Fibroblast of lung (primary cell): ENCODE results near the gene NBEA. TPM values are rescaled to one million over a fixed set of nuclear protein-coding genes. Genes with fewer than 3 reads are reported as not detected.

Experiments used
- DNase-seq, 2 donors: peaks; one replicate each; pipeline versions ENCODE4 v3.0.0 to v3.0.0-alpha.2; 2010; ENCODE audit warnings: low read depth in 2 of 2
- H2AFZ ChIP-seq: 2 replicates; pipeline ENCODE4 v1.5.1; 2012; ENCODE audit warnings: low read length, control low read depth, inconsistent platforms
- H3K27ac ChIP-seq: 2 replicates; pipeline ENCODE4 v1.5.1; 2011; ENCODE audit warnings: low read length, control low read depth; ENCODE audit not compliant: insufficient read depth
- H3K27me3 ChIP-seq: 2 replicates; pipeline ENCODE4 v1.5.1; 2011; ENCODE audit warnings: mild to moderate bottlenecking, low read length; ENCODE audit not compliant: control insufficient read depth, insufficient read depth
- H3K36me3 ChIP-seq: 2 replicates; pipeline ENCODE4 v1.5.1; 2011; ENCODE audit warnings: low read length; ENCODE audit not compliant: control insufficient read depth, insufficient read depth
- H3K4me1 ChIP-seq: 2 replicates; pipeline ENCODE4 v1.5.1; 2011; ENCODE audit warnings: low read length; ENCODE audit not compliant: control insufficient read depth, insufficient read depth; ENCODE audit errors: extremely low read depth
- H3K4me2 ChIP-seq: 2 replicates; pipeline ENCODE4 v1.5.1; 2011; ENCODE audit warnings: low read length, control low read depth; ENCODE audit not compliant: insufficient read depth; ENCODE audit errors: extremely low read depth
- H3K4me3 ChIP-seq, 4 experiments: fragments of 200-600 bp in 1 of 4; sonication (generic) in 1 of 4; replicated peaks in 1 of 4; 2 replicates each; pipeline ENCODE4 v1.5.1; 2011 to 2016; ENCODE audit warnings: low read length in 4 of 4, low read depth in 3 of 4, mild to moderate bottlenecking in 3 of 4, control low read depth in 2 of 4, inconsistent platforms in 1 of 4, mixed read lengths in 1 of 4; ENCODE audit not compliant: insufficient read depth in 1 of 4; ENCODE audit errors: control extremely low read depth in 1 of 4
- H3K79me2 ChIP-seq: 2 replicates; pipeline ENCODE4 v1.5.1; 2012; ENCODE audit warnings: mild to moderate bottlenecking, low read length, inconsistent platforms; ENCODE audit not compliant: control insufficient read depth, insufficient read depth
- H3K9ac ChIP-seq: 2 replicates; pipeline ENCODE4 v1.5.1; 2011; ENCODE audit warnings: mild to moderate bottlenecking, low read length, control low read depth; ENCODE audit not compliant: insufficient read depth
- H3K9me3 ChIP-seq: 2 replicates; pipeline ENCODE4 v1.5.1; 2012; ENCODE audit warnings: low read depth, low read length; ENCODE audit not compliant: control insufficient read depth, insufficient read depth
- H4K20me1 ChIP-seq: 2 replicates; pipeline ENCODE4 v1.5.1; 2011; ENCODE audit warnings: low read length; ENCODE audit not compliant: control insufficient read depth, insufficient read depth; ENCODE audit errors: extremely low read depth
- EZH2 ChIP-seq: IDR thresholded peaks from 2 replicates; pipeline ENCODE4 v1.5.1; 2012; ENCODE audit warnings: low read length, control low read depth, mild to moderate bottlenecking; ENCODE audit errors: missing control alignments
- polyA plus RNA-seq, 2 donors: library from polyadenylated mRNA; depleted of rRNA in 1 of 2; stranded (reverse) in 1 of 2; unstranded in 1 of 2; fragments of >200 nt; gene quantifications; 2 replicates each; pipeline ENCODE4 v1.2.1, GENCODE V29; 2011 to 2012; ENCODE audit warnings: missing spikeins in 1 of 2
- total RNA-seq: library from RNA; depleted of rRNA; stranded (reverse); fragments of >200 nt; gene quantifications from 2 replicates; pipeline ENCODE4 v1.2.1, GENCODE V29; 2014
- TF ChIP-seq, protein P1 (sequence below), 2 donors: IDR thresholded peaks in 1 of 2; conservative IDR thresholded peaks in 1 of 2; 1 replicate in 1 of 2; 2 replicates in 1 of 2; pipeline ENCODE4 v1.5.1; 2011 to 2012; ENCODE audit warnings: low read length in 2 of 2, control low read depth in 1 of 2, inconsistent platforms in 1 of 2, low read depth in 1 of 2, mild to moderate bottlenecking in 1 of 2

Gene NBEA
- total and polyA plus RNA-seq, 2 donors (not counting 1 experiment from before 2014, with no cell fraction given): 3.6 to 7.8 TPM

- no peaks in the 10 kb centered on the region for H4K20me1 ChIP-seq
- H3K36me3 ChIP-seq: no peaks in the 10 kb centered on the region
- H3K4me3 ChIP-seq: no peak overlapping the region
- no peaks in the 10 kb centered on the region for H3K9me3 ChIP-seq
- no peaks in the 10 kb centered on the region for H3K4me1 ChIP-seq
- no peak overlapping the region for H2AFZ ChIP-seq
- H3K4me2 ChIP-seq: no peak overlapping the region
- TF ChIP-seq EZH2: no peak
- TF ChIP-seq, protein P1, sequence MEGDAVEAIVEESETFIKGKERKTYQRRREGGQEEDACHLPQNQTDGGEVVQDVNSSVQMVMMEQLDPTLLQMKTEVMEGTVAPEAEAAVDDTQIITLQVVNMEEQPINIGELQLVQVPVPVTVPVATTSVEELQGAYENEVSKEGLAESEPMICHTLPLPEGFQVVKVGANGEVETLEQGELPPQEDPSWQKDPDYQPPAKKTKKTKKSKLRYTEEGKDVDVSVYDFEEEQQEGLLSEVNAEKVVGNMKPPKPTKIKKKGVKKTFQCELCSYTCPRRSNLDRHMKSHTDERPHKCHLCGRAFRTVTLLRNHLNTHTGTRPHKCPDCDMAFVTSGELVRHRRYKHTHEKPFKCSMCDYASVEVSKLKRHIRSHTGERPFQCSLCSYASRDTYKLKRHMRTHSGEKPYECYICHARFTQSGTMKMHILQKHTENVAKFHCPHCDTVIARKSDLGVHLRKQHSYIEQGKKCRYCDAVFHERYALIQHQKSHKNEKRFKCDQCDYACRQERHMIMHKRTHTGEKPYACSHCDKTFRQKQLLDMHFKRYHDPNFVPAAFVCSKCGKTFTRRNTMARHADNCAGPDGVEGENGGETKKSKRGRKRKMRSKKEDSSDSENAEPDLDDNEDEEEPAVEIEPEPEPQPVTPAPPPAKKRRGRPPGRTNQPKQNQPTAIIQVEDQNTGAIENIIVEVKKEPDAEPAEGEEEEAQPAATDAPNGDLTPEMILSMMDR (conservative IDR thresholded peaks at IDR 0.05 in 1 of 2, IDR thresholded peaks at IDR 0.05 in 1 of 2; ENCODE audit: low read depth in 1 of 2, low read length in 2 of 2): no peak
- no peaks in the 10 kb centered on the region for H3K27me3 ChIP-seq
- no peak overlapping the region for H3K9ac ChIP-seq
- no peak for DNase-seq
- no peaks in the 10 kb centered on the region for H3K79me2 ChIP-seq
- H3K27ac ChIP-seq: no peak overlapping the region
Measured at GRCh38 chr13:35457258-35457657, 515.2 kb downstream of the NBEA start.

DNA sequence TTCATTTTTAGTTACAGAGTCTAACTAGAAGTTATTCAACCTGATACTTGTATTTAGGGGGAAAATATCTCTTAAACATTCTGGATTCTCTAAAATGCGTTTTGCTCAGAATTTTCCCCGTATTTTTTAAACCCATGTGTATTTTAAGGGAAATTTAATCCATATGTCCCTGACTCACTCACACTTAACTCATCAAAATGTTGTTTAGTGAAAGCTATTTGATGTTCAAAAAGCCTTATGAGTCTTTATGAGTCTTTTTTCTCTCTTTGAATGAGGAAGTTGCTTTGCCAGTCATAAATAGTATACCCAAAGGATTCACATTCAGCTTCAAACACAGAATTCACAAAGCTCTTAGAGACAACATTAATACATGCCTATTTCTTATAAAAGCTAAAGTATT is 518.0 kb downstream of the NBEA start:
- no peak overlapping the region for H3K4me2 ChIP-seq
- TF ChIP-seq, protein P1 (conservative IDR thresholded peaks at IDR 0.05 in 1 of 2, IDR thresholded peaks at IDR 0.05 in 1 of 2; ENCODE audit: low read depth in 1 of 2, low read length in 2 of 2): no peak
- TF ChIP-seq EZH2: no peak
- no peaks in the 10 kb centered on the region for H3K36me3 ChIP-seq
- H3K9me3 ChIP-seq: no peaks in the 10 kb centered on the region
- no peaks in the 10 kb centered on the region for H3K27me3 ChIP-seq
- H3K4me1 ChIP-seq: no peaks in the 10 kb centered on the region
- H4K20me1 ChIP-seq: no peaks in the 10 kb centered on the region
- H2AFZ ChIP-seq: no peak overlapping the region
- no peak overlapping the region for H3K9ac ChIP-seq
- no peak for DNase-seq
- no peaks in the 10 kb centered on the region for H3K79me2 ChIP-seq
- no peak overlapping the region for H3K4me3 ChIP-seq
- no peak overlapping the region for H3K27ac ChIP-seq

- H3K4me1 ChIP-seq: no peaks in the 10 kb centered on the region
- DNase-seq: no peak
- H3K27me3 ChIP-seq: no peaks in the 10 kb centered on the region
- TF ChIP-seq, protein P1 (conservative IDR thresholded peaks at IDR 0.05 in 1 of 2, IDR thresholded peaks at IDR 0.05 in 1 of 2; ENCODE audit: low read depth in 1 of 2, low read length in 2 of 2): no peak
- TF ChIP-seq EZH2: no peak
- H3K9ac ChIP-seq: no peak overlapping the region
- no peaks in the 10 kb centered on the region for H4K20me1 ChIP-seq
- no peaks in the 10 kb centered on the region for H3K79me2 ChIP-seq
- H3K4me3 ChIP-seq: no peak overlapping the region
- no peaks in the 10 kb centered on the region for H3K9me3 ChIP-seq
- no peak overlapping the region for H3K4me2 ChIP-seq
- no peaks in the 10 kb centered on the region for H3K36me3 ChIP-seq
- no peak overlapping the region for H2AFZ ChIP-seq
- no peak overlapping the region for H3K27ac ChIP-seq
Measured at GRCh38 chr13:35465371-35465770, 523.3 kb downstream of the NBEA start.
